Measurements from ENCODE around the gene DUSP21. TPM values are rescaled to one million over a fixed set of nuclear protein-coding genes. Genes with fewer than 3 reads are reported as not detected.

DUSP21 gene
- total RNA-seq, 1 donor = not detected

- no peaks in the 10 kb centered on the region for H3K4me1 ChIP-seq (ENCODE audit: insufficient read depth, low read length)
- TF ChIP-seq, protein P1, sequence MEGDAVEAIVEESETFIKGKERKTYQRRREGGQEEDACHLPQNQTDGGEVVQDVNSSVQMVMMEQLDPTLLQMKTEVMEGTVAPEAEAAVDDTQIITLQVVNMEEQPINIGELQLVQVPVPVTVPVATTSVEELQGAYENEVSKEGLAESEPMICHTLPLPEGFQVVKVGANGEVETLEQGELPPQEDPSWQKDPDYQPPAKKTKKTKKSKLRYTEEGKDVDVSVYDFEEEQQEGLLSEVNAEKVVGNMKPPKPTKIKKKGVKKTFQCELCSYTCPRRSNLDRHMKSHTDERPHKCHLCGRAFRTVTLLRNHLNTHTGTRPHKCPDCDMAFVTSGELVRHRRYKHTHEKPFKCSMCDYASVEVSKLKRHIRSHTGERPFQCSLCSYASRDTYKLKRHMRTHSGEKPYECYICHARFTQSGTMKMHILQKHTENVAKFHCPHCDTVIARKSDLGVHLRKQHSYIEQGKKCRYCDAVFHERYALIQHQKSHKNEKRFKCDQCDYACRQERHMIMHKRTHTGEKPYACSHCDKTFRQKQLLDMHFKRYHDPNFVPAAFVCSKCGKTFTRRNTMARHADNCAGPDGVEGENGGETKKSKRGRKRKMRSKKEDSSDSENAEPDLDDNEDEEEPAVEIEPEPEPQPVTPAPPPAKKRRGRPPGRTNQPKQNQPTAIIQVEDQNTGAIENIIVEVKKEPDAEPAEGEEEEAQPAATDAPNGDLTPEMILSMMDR (IDR thresholded peaks at IDR 0.05; ENCODE audit: extremely low read depth, low read depth, low read length) = no peak
- no peak for DNase-seq (ENCODE audit: insufficient read length, low spot score, missing footprints)
- H4K20me1 ChIP-seq (ENCODE audit: insufficient read depth, low read length) = peaks cover 58% of the 10 kb centered on the region
- no peak overlapping the region for H3K27ac ChIP-seq (ENCODE audit: low read depth, low read length)
- peaks cover 3% of the 10 kb centered on the region for H3K36me3 ChIP-seq (ENCODE audit: insufficient read depth, low read length)
- no peak overlapping the region for H2AFZ ChIP-seq (ENCODE audit: low read length)
- H3K79me2 ChIP-seq (ENCODE audit: insufficient read depth, low read length) = peaks cover 97% of the 10 kb centered on the region
- H3K4me2 ChIP-seq (ENCODE audit: insufficient read depth, low read length) = no peak overlapping the region
- H3K27me3 ChIP-seq (ENCODE audit: insufficient read depth, low read length) = no peaks in the 10 kb centered on the region
- H3K4me3 ChIP-seq (ENCODE audit: insufficient read depth, low read length) = no peak overlapping the region
- no peaks in the 10 kb centered on the region for H3K9me3 ChIP-seq (ENCODE audit: low read depth, low read length)
Observed at GRCh38 chrX:44881549-44881948, 37.7 kb downstream of the DUSP21 start.

DNA sequence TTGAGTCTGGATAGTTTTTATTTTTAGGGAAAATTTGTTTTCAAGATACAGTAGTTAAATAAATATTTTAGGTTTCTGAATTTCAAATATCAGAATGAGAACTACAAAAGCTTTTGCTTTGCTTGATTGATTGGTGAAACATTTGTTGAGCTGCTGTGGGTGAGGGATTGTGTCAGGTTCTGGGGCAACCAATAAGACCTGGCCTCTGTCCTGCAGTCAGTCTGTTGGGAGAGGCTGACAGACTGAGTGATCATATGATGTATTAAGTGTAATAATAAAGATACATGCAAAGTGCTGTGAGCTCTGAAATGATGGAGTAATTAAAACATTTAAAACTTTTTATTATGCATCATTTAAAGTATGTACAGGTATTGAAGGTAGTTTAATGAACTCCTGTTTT lies 38.8 kb downstream of the DUSP21 start:
- H3K79me2 ChIP-seq (ENCODE audit: insufficient read depth, low read length) = peaks cover 97% of the 10 kb centered on the region
- H3K27ac ChIP-seq (ENCODE audit: low read depth, low read length) = no peak overlapping the region
- no peak overlapping the region for H3K4me2 ChIP-seq (ENCODE audit: insufficient read depth, low read length)
- no peaks in the 10 kb centered on the region for H3K27me3 ChIP-seq (ENCODE audit: insufficient read depth, low read length)
- no peak overlapping the region for H3K4me3 ChIP-seq (ENCODE audit: insufficient read depth, low read length)
- peaks cover 57% of the 10 kb centered on the region for H4K20me1 ChIP-seq (ENCODE audit: insufficient read depth, low read length)
- no peaks in the 10 kb centered on the region for H3K9me3 ChIP-seq (ENCODE audit: low read depth, low read length)
- no peaks in the 10 kb centered on the region for H3K36me3 ChIP-seq (ENCODE audit: insufficient read depth, low read length)
- TF ChIP-seq, protein P1 (IDR thresholded peaks at IDR 0.05; ENCODE audit: extremely low read depth, low read depth, low read length) = no peak
- no peaks in the 10 kb centered on the region for H3K4me1 ChIP-seq (ENCODE audit: insufficient read depth, low read length)
- no peak for DNase-seq (ENCODE audit: insufficient read length, low spot score, missing footprints)
- H2AFZ ChIP-seq (ENCODE audit: low read length) = no peak overlapping the region

DNA sequence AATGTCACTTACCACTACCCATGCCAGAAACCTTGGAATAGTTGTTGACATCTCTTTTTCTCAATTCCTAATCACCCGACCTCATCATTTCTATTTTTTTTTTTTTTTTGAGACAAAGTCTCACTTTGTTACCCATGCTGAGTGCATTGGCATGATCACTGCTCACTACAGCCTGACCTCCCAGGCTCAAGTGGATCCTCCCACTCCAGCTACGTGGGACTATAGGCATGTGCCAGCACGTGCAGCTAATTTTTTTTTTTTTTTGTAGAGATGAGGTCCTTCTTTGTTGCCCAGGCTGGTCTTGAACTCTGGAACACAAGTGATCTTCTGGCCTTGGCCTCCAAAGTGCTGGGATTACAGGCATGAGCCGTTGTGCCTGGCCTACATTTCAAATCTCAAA lies 41.1 kb downstream of the DUSP21 start:
- Histone ChIP-seq H3K36me3 (ENCODE audit: insufficient read depth, low read length) (no peaks in the 10 kb centered on the region), H3K79me2 (ENCODE audit: insufficient read depth, low read length) (peaks cover 98% of the 10 kb centered on the region), H3K4me2 (ENCODE audit: insufficient read depth, low read length) (no peak overlapping the region), H2AFZ (ENCODE audit: low read length) (no peak overlapping the region), H3K27me3 (ENCODE audit: insufficient read depth, low read length) (no peaks in the 10 kb centered on the region), H3K9me3 (ENCODE audit: low read depth, low read length) (no peaks in the 10 kb centered on the region), H4K20me1 (ENCODE audit: insufficient read depth, low read length) (peaks cover 64% of the 10 kb centered on the region), H3K27ac (ENCODE audit: low read depth, low read length) (no peak overlapping the region), H3K4me1 (ENCODE audit: insufficient read depth, low read length) (no peaks in the 10 kb centered on the region), H3K4me3 (ENCODE audit: insufficient read depth, low read length) (no peak overlapping the region)
- TF ChIP-seq, protein P1 (IDR thresholded peaks at IDR 0.05; ENCODE audit: extremely low read depth, low read depth, low read length) = no peak
- DNase-seq (ENCODE audit: insufficient read length, low spot score, missing footprints) = no peak

DNA sequence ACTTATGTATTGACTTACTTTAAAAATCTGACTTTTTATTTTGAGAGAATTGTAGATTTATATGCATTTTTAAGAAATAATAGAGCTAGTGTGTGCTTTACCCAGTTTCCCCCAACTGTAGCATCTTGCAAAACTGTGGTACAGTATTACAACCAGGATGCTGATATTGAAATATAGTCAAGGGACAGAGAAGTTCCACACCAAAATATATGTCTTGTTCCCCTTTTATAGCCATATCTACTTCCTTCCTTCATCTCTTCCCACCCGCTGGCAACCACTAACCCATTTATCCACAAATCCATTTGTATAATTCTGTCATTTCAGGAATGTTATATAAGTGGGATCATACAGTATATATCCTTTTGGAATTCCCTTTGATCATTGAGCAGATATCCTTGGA lies 46.0 kb downstream of the DUSP21 start:
- Histone ChIP-seq H3K27ac (ENCODE audit: low read depth, low read length) (no peak overlapping the region), H3K27me3 (ENCODE audit: insufficient read depth, low read length) (no peaks in the 10 kb centered on the region), H3K4me1 (ENCODE audit: insufficient read depth, low read length) (no peaks in the 10 kb centered on the region), H2AFZ (ENCODE audit: low read length) (no peak overlapping the region), H3K4me2 (ENCODE audit: insufficient read depth, low read length) (no peak overlapping the region), H3K9me3 (ENCODE audit: low read depth, low read length) (no peaks in the 10 kb centered on the region), H4K20me1 (ENCODE audit: insufficient read depth, low read length) (peaks cover 68% of the 10 kb centered on the region), H3K4me3 (ENCODE audit: insufficient read depth, low read length) (no peak overlapping the region), H3K36me3 (ENCODE audit: insufficient read depth, low read length) (no peaks in the 10 kb centered on the region), H3K79me2 (ENCODE audit: insufficient read depth, low read length) (peaks cover 97% of the 10 kb centered on the region)
- TF ChIP-seq, protein P1 (IDR thresholded peaks at IDR 0.05; ENCODE audit: extremely low read depth, low read depth, low read length) = no peak
- no peak for DNase-seq (ENCODE audit: insufficient read length, low spot score, missing footprints)
